ENCODE measurements around the gene GRAP2. TPM values are rescaled to one million over a fixed set of nuclear protein-coding genes. Genes with fewer than 3 reads are reported as not detected.

GRAP2 gene
- total RNA-seq, 1 experiment from 2014 or later = not detected

GRCh38 chr22:40009292-40009774 is 108.4 kb downstream of the GRAP2 start:
- Mint-ChIP-seq H3K36me3 (ENCODE audit: insufficient read depth, unreplicated experiment) (peaks cover 8% of the 10 kb centered on the region), H3K27me3 (ENCODE audit: insufficient read depth, unreplicated experiment) (no peaks in the 10 kb centered on the region), H3K27ac (ENCODE audit: unreplicated experiment) (peak overlapping the region; percentile 26), H3K9me3 (ENCODE audit: unreplicated experiment) (no peaks in the 10 kb centered on the region), H3K4me3 (ENCODE audit: unreplicated experiment) (no peak overlapping the region), H3K4me1 (ENCODE audit: low read depth, unreplicated experiment) (peaks cover 27% of the 10 kb centered on the region)
- ChIA-PET POLR2A (no interaction called here), CTCF (interaction anchor here (1.2 kb wide), 1 partner anchor 27 kb away, joined by 4 read pairs; no protein-coding TSS in a partner anchor)
- H3K4me1 ChIP-seq = peaks cover 61% of the 10 kb centered on the region
- H3K4me3 ChIP-seq (ENCODE audit: low read depth, low read length) = no peak overlapping the region
- H3K9me3 ChIP-seq = no peaks in the 10 kb centered on the region
- H3K36me3 ChIP-seq (ENCODE audit: control insufficient read depth, insufficient read depth, low read length) = no peaks in the 10 kb centered on the region; the same call in 1 of the 2 replicates
- no peak for DNase-seq
- intact Hi-C loops (cut with micrococcal nuclease; ENCODE audit: unreplicated experiment) = no loop called here
- no TSS peak for BruUV-seq (replicated peaks)
- no peak for TF ChIP-seq CTCF (IDR thresholded peaks at IDR 0.05; ENCODE audit: insufficient read depth in 1 of 2, low read depth in 1 of 2, low read length in 1 of 2, severe bottlenecking in 1 of 2, unreplicated experiment in 1 of 2)
- H3K27me3 ChIP-seq (replicated peaks; ENCODE audit: control insufficient read depth, insufficient read depth, low read length) = no peaks in the 10 kb centered on the region

GRCh38 chr22:40009951-40010671 is 109.2 kb downstream of the GRAP2 start:
- peaks cover 69% of the 10 kb centered on the region for H3K4me1 ChIP-seq
- intact Hi-C loops (cut with micrococcal nuclease; ENCODE audit: unreplicated experiment) = no loop called here
- H3K27me3 ChIP-seq (replicated peaks; ENCODE audit: control insufficient read depth, insufficient read depth, low read length) = no peaks in the 10 kb centered on the region
- no peaks in the 10 kb centered on the region for H3K27me3 Mint-ChIP-seq (ENCODE audit: insufficient read depth, unreplicated experiment)
- no peaks in the 10 kb centered on the region; the same call in 1 of the 2 replicates for H3K36me3 ChIP-seq (ENCODE audit: control insufficient read depth, insufficient read depth, low read length)
- H3K4me3 Mint-ChIP-seq (ENCODE audit: unreplicated experiment) = no peak overlapping the region
- DNase-seq = peak in 1 of 2 experiments; percentile 19
- H3K27ac Mint-ChIP-seq (ENCODE audit: unreplicated experiment) = peak overlapping the region; percentile 26
- ChIA-PET POLR2A (no interaction called here), CTCF (interaction anchor here (1.2 kb wide), 1 partner anchor 26 kb away, joined by 4 read pairs; no protein-coding TSS in a partner anchor)
- no peak overlapping the region for H3K4me3 ChIP-seq (ENCODE audit: low read depth, low read length)
- no peaks in the 10 kb centered on the region for H3K9me3 Mint-ChIP-seq (ENCODE audit: unreplicated experiment)
- peaks cover 8% of the 10 kb centered on the region for H3K36me3 Mint-ChIP-seq (ENCODE audit: insufficient read depth, unreplicated experiment)
- H3K4me1 Mint-ChIP-seq (ENCODE audit: low read depth, unreplicated experiment) = peaks cover 35% of the 10 kb centered on the region
- H3K9me3 ChIP-seq = no peaks in the 10 kb centered on the region
- BruUV-seq (replicated peaks) = no TSS peak
- no peak for TF ChIP-seq CTCF (IDR thresholded peaks at IDR 0.05; ENCODE audit: insufficient read depth in 1 of 2, low read depth in 1 of 2, low read length in 1 of 2, severe bottlenecking in 1 of 2, unreplicated experiment in 1 of 2)

GRCh38 chr22:40010746-40011145 is 109.9 kb downstream of the GRAP2 start:
- TF ChIP-seq CTCF (IDR thresholded peaks at IDR 0.05; ENCODE audit: insufficient read depth in 1 of 2, low read depth in 1 of 2, low read length in 1 of 2, severe bottlenecking in 1 of 2, unreplicated experiment in 1 of 2) = no peak
- Mint-ChIP-seq H3K4me1 (ENCODE audit: low read depth, unreplicated experiment) (peaks cover 41% of the 10 kb centered on the region), H3K4me3 (ENCODE audit: unreplicated experiment) (no peak overlapping the region), H3K27me3 (ENCODE audit: insufficient read depth, unreplicated experiment) (no peaks in the 10 kb centered on the region), H3K9me3 (ENCODE audit: unreplicated experiment) (no peaks in the 10 kb centered on the region), H3K36me3 (ENCODE audit: insufficient read depth, unreplicated experiment) (peaks cover 8% of the 10 kb centered on the region), H3K27ac (ENCODE audit: unreplicated experiment) (no peak overlapping the region)
- Histone ChIP-seq H3K4me1 (peaks cover 75% of the 10 kb centered on the region), H3K36me3 (ENCODE audit: control insufficient read depth, insufficient read depth, low read length) (no peaks in the 10 kb centered on the region; the same call in 1 of the 2 replicates), H3K27me3 (replicated peaks; ENCODE audit: control insufficient read depth, insufficient read depth, low read length) (no peaks in the 10 kb centered on the region), H3K4me3 (ENCODE audit: low read depth, low read length) (no peak overlapping the region), H3K9me3 (no peaks in the 10 kb centered on the region)
- BruUV-seq (replicated peaks) = no TSS peak
- intact Hi-C loops (cut with micrococcal nuclease; ENCODE audit: unreplicated experiment) = no loop called here
- no peak for DNase-seq
- POLR2A ChIA-PET = no interaction called here
- CTCF ChIA-PET = no interaction called here
